GM18858 (cell line): Measurements from ENCODE around the gene MYO5B.

Experiments used
- ATAC-seq: cut with Tn5 transposase; IDR thresholded peaks from one replicate; pipeline ENCODE4 v1.9.1; 2021; ENCODE audit not compliant: unreplicated experiment

Gene MYO5B

GRCh38 chr18:50027996-50028395, 167.0 kb downstream of the MYO5B start:
- no peak for ATAC-seq

GRCh38 chr18:50024466-50024865, 170.5 kb downstream of the MYO5B start:
- no peak for ATAC-seq

- ATAC-seq, result no peak
Measured at GRCh38 chr18:50022985-50023384, 172.0 kb downstream of the MYO5B start.

- ATAC-seq, result no peak
Measured at GRCh38 chr18:50014606-50015005, 180.3 kb downstream of the MYO5B start.

GRCh38 chr18:50013363-50014138, 181.4 kb downstream of the MYO5B start:
- ATAC-seq, result no peak

- ATAC-seq, result no peak
Measured at GRCh38 chr18:50011813-50012435, 183.0 kb downstream of the MYO5B start.

GRCh38 chr18:50009773-50010335, 185.1 kb downstream of the MYO5B start:
- ATAC-seq, result no peak

- ATAC-seq, result no peak
Measured at GRCh38 chr18:50008306-50008705, 186.6 kb downstream of the MYO5B start.

- ATAC-seq, result no peak
Measured at GRCh38 chr18:50006470-50007046, 188.4 kb downstream of the MYO5B start.

- no peak for ATAC-seq
Measured at GRCh38 chr18:50004013-50004412, 190.9 kb downstream of the MYO5B start.

GRCh38 chr18:50002781-50003180, 192.2 kb downstream of the MYO5B start:
- no peak for ATAC-seq

- no peak for ATAC-seq
Measured at GRCh38 chr18:50000227-50000626, 194.7 kb downstream of the MYO5B start.

GRCh38 chr18:49999128-49999527, 195.8 kb downstream of the MYO5B start:
- no peak for ATAC-seq

- no peak for ATAC-seq
Measured at GRCh38 chr18:49997558-49997957, 197.4 kb downstream of the MYO5B start.

- ATAC-seq, result no peak
Measured at GRCh38 chr18:49994410-49994809, 200.5 kb downstream of the MYO5B start.

GRCh38 chr18:49993299-49993698, 201.6 kb downstream of the MYO5B start:
- ATAC-seq, result no peak

- ATAC-seq, result no peak
Measured at GRCh38 chr18:49988733-49989132, 206.2 kb downstream of the MYO5B start.

- ATAC-seq, result no peak
Measured at GRCh38 chr18:49988101-49988500, 206.8 kb downstream of the MYO5B start.

GRCh38 chr18:49985236-49985635, 209.7 kb downstream of the MYO5B start:
- ATAC-seq, result no peak

GRCh38 chr18:49980896-49981295, 214.1 kb downstream of the MYO5B start:
- ATAC-seq, result no peak

GRCh38 chr18:49976795-49977560, 218.0 kb downstream of the MYO5B start:
- ATAC-seq, result no peak
